Measurements from ENCODE around the gene HJURP. TPM values are rescaled to one million over a fixed set of nuclear protein-coding genes. Genes with fewer than 3 reads are reported as not detected.

The HJURP gene
- total RNA-seq, 1 donor from 2014 or later: 11.4 TPM

DNA sequence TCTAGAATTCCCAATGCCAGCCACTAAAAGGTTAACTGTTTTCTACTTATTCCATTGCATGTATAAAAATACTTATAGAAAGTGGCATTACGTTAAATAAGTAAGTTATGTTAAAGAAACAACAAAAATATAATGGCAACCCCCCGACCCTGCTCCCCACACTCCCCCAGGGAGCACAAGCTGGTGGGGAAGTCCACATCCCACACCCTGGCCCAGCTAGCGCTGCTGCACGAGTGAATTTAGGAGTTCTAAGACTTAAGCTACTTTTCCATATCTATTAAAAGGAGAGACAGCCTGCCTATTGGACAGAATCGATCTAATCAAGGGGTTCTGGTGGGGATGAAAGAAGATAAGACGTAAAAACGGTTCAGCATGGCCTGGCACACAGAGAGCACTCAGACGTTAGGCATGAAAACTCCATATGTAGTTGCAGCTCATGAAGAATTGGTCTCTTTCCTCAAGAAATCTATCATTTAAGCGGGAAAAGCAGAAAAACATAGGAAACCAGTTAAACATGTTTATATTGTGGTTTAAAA, 16.6 kb downstream of the HJURP start:
- Mint-ChIP-seq H3K27ac (ENCODE audit: unreplicated experiment) (no peak overlapping the region), H3K36me3 (ENCODE audit: low read depth, unreplicated experiment) (peaks cover 21% of the 10 kb centered on the region), H3K4me3 (ENCODE audit: unreplicated experiment) (no peak overlapping the region), H3K27me3 (ENCODE audit: unreplicated experiment) (peaks cover 6% of the 10 kb centered on the region), H3K4me1 (ENCODE audit: unreplicated experiment) (no peaks in the 10 kb centered on the region), H3K9me3 (ENCODE audit: unreplicated experiment) (no peaks in the 10 kb centered on the region)
- TF ChIP-seq, protein P1, sequence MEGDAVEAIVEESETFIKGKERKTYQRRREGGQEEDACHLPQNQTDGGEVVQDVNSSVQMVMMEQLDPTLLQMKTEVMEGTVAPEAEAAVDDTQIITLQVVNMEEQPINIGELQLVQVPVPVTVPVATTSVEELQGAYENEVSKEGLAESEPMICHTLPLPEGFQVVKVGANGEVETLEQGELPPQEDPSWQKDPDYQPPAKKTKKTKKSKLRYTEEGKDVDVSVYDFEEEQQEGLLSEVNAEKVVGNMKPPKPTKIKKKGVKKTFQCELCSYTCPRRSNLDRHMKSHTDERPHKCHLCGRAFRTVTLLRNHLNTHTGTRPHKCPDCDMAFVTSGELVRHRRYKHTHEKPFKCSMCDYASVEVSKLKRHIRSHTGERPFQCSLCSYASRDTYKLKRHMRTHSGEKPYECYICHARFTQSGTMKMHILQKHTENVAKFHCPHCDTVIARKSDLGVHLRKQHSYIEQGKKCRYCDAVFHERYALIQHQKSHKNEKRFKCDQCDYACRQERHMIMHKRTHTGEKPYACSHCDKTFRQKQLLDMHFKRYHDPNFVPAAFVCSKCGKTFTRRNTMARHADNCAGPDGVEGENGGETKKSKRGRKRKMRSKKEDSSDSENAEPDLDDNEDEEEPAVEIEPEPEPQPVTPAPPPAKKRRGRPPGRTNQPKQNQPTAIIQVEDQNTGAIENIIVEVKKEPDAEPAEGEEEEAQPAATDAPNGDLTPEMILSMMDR (IDR thresholded peaks at IDR 0.05; ENCODE audit: unreplicated experiment): no peak
- DNase-seq (ENCODE audit: low spot score): no peak

DNA sequence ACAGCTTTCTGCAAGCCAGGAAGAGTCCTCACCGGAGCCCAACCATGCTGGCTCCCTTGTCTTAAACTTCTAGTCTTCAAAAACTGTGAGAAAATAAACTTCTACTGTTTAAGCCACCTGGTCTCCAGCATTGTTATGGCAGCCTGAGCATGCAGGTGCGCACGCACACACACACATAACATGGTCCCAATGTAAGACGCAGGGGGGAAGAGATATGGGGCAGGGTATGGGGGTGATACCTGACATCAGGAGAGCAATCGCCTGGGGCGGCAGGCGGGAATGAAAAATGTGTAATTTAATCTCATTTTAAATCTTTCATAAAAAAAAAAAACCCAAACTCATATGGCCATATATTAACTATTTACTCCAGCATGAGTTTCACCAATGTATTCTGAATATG, 18.0 kb downstream of the HJURP start:
- no peak overlapping the region for H3K27ac Mint-ChIP-seq (ENCODE audit: unreplicated experiment)
- H3K4me3 Mint-ChIP-seq (ENCODE audit: unreplicated experiment): no peak overlapping the region
- TF ChIP-seq, protein P1 (IDR thresholded peaks at IDR 0.05; ENCODE audit: unreplicated experiment): no peak
- H3K9me3 Mint-ChIP-seq (ENCODE audit: unreplicated experiment): no peaks in the 10 kb centered on the region
- peaks cover 6% of the 10 kb centered on the region for H3K27me3 Mint-ChIP-seq (ENCODE audit: unreplicated experiment)
- H3K4me1 Mint-ChIP-seq (ENCODE audit: unreplicated experiment): no peaks in the 10 kb centered on the region
- DNase-seq (ENCODE audit: low spot score): no peak
- peaks cover 14% of the 10 kb centered on the region for H3K36me3 Mint-ChIP-seq (ENCODE audit: low read depth, unreplicated experiment)

DNA sequence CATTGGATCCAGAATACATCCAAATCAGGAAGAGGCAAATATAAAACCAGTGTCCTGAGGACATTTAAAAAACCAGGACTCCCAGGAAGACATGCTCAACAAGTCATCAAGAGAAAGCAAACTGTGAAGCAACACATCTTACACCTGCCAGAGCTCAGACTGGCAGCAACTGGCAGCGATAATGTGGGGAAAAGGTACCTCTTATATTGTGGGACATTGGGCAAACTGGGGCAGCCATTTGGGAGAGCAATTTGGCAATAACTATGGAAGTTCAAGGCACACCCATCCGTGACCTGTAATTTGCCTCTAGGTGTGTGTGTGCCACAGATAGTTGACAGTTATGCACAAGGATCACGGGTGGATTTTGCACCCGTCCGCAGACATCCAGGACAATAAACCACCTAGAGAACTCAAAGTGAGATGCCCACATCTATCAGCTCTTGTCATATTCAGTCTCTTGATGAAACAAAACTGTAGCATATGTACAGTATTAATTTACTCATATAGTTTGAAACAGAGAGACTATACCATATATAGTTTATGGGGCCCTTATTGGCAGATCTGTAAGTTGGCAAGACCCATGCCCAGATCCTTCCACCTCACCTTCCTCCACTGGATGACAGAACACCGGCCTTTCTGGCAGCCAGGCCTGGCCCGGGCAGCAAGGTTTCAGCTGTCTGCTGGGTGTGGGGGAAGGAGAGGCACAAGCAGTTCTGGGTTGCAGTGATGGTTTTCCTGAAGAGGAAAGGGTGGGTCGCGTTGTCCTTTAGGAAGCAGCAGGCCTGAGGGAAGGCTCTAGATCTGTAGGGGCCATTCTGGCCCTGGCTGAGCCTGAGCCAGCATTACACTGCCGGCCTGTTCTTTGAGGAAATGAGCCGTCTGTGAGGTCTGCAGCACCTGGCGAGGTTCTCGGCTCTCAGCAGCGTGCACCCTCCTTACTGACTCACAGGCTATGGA, 18.8 kb downstream of the HJURP start:
- H3K27me3 Mint-ChIP-seq (ENCODE audit: unreplicated experiment): peaks cover 6% of the 10 kb centered on the region
- H3K36me3 Mint-ChIP-seq (ENCODE audit: low read depth, unreplicated experiment): peaks cover 9% of the 10 kb centered on the region
- TF ChIP-seq, protein P1 (IDR thresholded peaks at IDR 0.05; ENCODE audit: unreplicated experiment): no peak
- no peak overlapping the region for H3K27ac Mint-ChIP-seq (ENCODE audit: unreplicated experiment)
- H3K4me1 Mint-ChIP-seq (ENCODE audit: unreplicated experiment): no peaks in the 10 kb centered on the region
- no peak overlapping the region for H3K4me3 Mint-ChIP-seq (ENCODE audit: unreplicated experiment)
- no peak for DNase-seq (ENCODE audit: low spot score)
- H3K9me3 Mint-ChIP-seq (ENCODE audit: unreplicated experiment): no peaks in the 10 kb centered on the region

DNA sequence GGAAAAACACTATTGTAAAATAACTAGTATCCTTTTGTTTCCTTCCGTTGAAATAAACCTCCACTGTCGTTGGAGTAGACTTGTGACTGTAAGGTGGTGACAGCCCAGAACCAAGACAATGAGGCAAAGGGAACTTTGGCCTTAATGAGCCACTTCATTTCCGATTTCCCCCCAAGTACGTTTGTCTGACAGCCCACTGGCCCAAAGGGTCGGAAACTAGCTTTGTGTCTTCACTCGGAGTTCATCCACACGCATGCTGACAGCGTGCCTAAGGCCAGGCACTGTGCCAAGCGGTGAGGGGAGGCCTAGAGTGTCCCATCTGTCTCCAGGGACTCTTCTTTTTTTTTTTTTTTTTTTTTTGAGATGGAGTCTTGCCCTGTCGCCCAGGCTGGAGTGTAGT, 21.0 kb downstream of the HJURP start:
- no peaks in the 10 kb centered on the region for H3K9me3 Mint-ChIP-seq (ENCODE audit: unreplicated experiment)
- H3K27me3 Mint-ChIP-seq (ENCODE audit: unreplicated experiment): peaks cover 6% of the 10 kb centered on the region
- H3K4me3 Mint-ChIP-seq (ENCODE audit: unreplicated experiment): no peak overlapping the region
- no peaks in the 10 kb centered on the region for H3K4me1 Mint-ChIP-seq (ENCODE audit: unreplicated experiment)
- TF ChIP-seq, protein P1 (IDR thresholded peaks at IDR 0.05; ENCODE audit: unreplicated experiment): no peak
- H3K27ac Mint-ChIP-seq (ENCODE audit: unreplicated experiment): no peak overlapping the region
- peaks cover 3% of the 10 kb centered on the region for H3K36me3 Mint-ChIP-seq (ENCODE audit: low read depth, unreplicated experiment)
- no peak for DNase-seq (ENCODE audit: low spot score)

DNA sequence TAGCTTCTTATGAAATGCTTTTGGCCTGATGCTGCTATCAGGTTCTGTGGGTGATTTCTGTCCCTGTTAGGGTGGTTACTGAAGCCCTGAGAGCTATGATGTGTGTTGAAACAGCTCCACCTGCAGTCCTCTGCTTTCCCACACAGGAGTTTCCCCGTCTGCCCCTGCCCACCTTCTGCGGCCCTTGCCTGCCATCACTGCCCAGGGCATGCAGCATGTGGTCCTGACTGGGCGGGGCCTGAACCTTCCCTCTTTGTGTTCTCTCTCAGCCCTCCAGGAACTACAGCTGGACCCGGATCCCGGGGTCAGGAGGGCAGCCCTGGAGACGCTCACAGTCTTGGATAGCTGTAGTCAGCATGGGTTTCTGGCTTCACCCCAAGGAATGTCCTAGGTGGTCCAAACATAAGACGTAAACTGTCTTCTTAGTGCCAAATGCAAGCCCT, 21.4 kb downstream of the HJURP start:
- TF ChIP-seq, protein P1 (IDR thresholded peaks at IDR 0.05; ENCODE audit: unreplicated experiment): no peak
- no peak overlapping the region for H3K27ac Mint-ChIP-seq (ENCODE audit: unreplicated experiment)
- H3K4me3 Mint-ChIP-seq (ENCODE audit: unreplicated experiment): no peak overlapping the region
- no peaks in the 10 kb centered on the region for H3K9me3 Mint-ChIP-seq (ENCODE audit: unreplicated experiment)
- no peaks in the 10 kb centered on the region for H3K36me3 Mint-ChIP-seq (ENCODE audit: low read depth, unreplicated experiment)
- peak; percentile 26 for DNase-seq (ENCODE audit: low spot score)
- H3K27me3 Mint-ChIP-seq (ENCODE audit: unreplicated experiment): peaks cover 4% of the 10 kb centered on the region
- H3K4me1 Mint-ChIP-seq (ENCODE audit: unreplicated experiment): no peaks in the 10 kb centered on the region
